ENCODE data around the gene MTURN.
"Not testable (repeated sequence)": the region's sequence is repeated elsewhere in the genome, so short reads cannot be mapped to it uniquely, and the experiment has no call there.

- TF ChIP-seq CTCF (IDR thresholded peaks at IDR 0.05; ENCODE audit: poor library complexity, severe bottlenecking); TAF1 (IDR thresholded peaks at IDR 0.05; ENCODE audit: low read depth); REST (IDR thresholded peaks at IDR 0.05; ENCODE audit: borderline replicate concordance): not testable (repeated sequence)
These were observed 36.2 kb upstream of the MTURN start for GRCh38 chr7:30098599-30098998.
